Nasal cavity respiratory epithelium epithelial cell of viscerocranial mucosa (primary cell): ENCODE data around the gene DENND2C. TPM values are rescaled to one million over a fixed set of nuclear protein-coding genes. Genes with fewer than 3 reads are reported as not detected.

Source experiments
- total RNA-seq: library from RNA; depleted of rRNA; stranded (reverse); fragments of >200 nt; gene quantifications from 2 replicates; pipeline ENCODE4 v1.2.3, GENCODE V29; 2014

DENND2C gene, protein sequence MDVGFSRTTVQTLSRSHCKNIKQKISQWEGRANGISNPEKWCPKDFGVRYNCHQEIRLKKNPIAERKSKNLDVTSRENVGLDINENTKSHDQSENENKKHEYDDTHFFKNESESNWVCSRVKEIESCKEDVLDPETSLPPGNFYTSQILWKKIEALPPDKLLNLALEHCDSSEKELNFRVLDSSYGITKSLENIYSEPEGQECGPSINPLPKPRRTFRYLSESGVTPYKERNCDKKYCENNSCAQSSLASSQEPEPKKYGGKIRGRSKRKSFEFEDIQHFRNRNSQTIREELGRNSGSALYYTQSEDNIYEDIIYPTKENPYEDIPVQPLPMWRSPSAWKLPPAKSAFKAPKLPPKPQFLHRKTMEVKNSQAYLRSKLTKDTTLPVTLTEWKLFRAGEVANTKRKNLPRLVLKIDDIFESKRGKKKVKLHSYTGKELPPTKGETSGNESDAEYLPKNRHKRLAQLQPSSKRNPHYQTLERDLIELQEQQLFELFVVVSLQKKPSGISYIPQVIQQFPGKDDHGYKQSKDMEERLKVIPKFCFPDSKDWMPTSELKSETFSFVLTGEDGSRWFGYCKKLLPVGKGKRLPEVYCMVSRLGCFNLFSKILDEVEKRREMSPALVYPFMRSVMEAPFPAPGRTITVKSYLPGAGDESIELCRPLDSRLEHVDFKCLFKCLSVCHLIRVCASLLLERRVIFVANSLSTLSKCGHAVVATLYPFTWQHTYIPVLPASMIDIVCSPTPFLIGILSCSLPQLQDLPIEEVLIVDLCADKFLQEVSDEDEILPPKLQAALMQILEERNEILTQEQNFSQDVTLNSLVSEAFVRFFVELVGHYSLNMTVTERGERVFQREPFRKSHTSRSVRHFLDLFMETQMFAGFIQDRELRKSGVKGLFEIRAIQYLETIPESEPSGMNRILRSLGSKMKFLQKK
- 26.8 and 40.0 TPM in 2 replicates for total RNA-seq

DNA sequence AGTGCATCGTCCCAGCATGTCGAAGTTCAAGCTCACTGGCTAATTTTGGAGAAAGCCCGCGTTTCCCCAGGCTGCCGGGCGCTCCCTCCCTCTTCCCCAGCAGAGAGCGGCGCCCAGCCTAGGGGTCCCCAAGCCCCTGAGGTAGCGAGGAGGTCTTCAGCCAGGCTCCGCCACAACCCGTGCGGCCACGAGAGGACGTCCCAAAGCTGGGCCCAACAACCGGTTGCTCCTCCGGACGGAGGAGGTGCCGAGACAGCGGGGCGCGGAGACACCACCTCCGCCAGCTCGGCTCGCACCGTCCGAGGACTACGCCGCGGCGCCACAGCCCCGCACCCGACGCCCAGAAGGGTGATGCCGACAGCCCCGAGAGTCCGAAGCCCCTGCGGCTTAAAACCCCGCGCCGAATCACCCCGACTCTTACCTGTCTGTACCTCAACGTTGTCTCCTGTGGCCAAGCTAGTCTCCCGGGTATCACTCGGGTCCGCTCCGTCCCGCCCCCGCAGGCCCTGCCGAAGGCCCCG is at the start of gene DENND2C:
Gene DENND2C (minus strand): TSS at position 488 of the 521 bp plus-strand sequence. CDS start 44,065 bp downstream, outside the sequence.

DNA sequence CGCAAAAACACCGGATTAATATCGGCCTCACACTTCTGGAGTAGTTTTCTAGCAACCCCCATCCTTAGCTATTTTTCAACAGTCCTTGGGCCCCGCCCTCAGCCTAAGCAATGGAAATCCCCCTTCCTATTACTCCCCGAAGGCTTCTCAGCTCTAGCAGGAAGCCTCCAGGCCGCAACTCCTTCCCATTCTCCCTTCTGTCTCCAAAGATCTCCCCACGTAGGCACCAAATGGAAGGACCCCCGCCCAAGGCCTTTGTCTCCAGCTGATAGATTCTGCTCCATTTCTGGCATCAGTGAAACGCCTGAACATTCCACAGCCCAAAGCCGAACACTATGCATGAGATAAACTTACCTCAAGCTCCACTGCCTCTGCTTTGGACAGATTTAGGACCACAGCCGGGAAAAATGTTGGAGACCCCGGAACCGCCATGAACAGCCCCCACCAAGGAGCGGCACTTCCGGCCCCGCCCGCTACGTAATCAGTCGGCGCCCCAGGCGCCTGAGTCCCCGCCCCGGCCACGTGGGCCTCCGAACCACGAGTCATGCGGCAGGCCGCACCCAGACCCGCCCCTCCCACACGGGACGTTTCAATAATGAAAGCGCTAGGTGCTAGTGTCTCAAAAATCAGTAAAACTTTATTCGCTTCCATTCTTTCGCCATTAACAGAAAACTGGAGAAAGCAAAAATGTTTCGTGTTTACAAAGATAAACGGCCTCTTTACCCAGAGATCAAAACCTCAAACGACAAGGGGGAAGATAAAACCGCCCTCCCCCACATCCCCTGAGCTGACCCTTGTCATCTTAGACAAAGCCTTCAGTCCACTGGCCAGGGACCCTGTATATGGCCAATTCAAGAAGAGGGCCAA is 46.7 kb upstream of the DENND2C start, which contains the start of gene NRAS:
Gene NRAS (minus strand): TSS at position 468 of the 867 bp plus-strand sequence. CDS start 611 bp downstream, outside the sequence.

DNA sequence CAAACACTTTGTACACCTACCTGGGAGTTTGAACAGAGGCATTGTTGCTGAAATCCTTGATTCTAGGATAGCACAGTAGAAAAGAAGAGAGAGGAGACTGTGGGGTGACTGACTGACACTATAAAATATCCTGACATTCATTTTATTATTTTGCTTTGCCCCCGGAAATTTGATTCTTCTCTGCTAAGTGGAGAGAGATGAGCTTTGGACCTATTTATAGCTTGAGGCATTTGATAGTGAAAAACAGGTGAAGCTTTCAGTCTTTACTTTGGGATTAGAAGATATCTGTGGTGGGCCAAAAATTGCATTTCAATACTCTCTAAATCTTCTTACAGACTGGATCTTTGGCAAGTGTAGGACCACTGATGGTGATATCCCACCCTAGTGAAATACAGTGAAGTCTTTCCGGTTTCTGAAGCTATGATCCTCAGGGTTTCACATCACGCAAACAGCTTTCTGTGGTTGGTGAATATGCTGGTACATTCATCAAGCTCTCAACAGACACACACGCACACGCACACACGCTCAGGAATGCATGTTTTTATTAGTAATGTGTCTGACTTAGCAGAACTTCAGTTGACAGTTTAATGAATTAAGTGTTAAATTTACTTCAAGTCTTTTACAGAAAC is 25.7 kb upstream of the DENND2C start, which contains the start of gene AMPD1:
Gene AMPD1 (minus strand): TSS at position 117 of the 629 bp plus-strand sequence. CDS start 75 bp downstream, at position 42.

DNA sequence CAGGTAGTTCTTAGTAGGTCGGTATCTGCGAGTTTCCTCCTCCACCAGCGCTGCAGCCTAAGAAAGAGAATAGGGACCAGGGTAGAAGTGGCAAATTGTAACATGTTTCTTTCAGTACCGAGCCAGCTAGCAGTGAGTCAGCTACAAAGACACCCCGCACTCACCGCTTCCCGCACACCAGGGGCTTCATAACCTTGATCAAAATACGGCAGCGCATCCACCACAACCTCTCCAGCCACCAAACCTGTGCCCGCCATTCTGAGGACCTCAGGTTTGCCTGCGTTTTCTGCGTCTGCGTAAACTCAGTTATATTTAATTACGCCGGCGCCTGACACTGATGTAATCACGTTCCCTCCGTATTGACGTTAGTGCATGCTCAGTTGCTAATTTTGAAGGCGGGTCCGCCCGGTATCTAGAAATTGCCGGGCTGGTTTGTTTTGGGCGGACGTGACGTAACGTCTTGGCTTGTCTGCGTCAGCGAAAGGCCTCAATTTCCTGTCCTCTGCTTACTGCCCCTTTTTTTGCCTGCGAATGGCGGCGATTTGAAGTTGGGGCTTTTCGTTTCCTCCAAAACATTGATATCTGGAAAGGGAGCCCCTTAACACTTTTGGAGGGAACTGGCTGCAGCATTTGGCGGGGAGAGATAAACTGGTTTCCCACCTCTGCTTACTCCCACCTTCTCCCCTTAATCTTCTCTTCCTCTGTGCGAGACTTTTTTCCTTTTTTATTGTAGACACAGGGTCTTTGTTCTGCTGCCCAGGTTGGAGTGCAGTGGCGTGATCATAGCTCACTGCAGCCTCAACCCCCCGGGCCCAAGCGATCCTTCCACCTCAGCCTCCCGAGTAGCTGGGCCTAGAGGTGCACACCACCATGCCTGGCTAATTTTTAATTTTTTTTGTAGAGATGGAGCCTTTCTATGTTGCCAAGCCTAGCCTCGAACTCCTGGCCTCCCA is 88.2 kb downstream of the DENND2C start, which contains the start of gene BCAS2:
Gene BCAS2 (minus strand): TSS at position 281 of the 953 bp plus-strand sequence. CDS start 24 bp downstream, at position 257.

Other genes starting within 250 kb of the DENND2C start
- 22.9 and 40.3 TPM in 2 replicates for gene TRIM33, start 158.8 kb downstream of the DENND2C start, total RNA-seq
- gene BCAS2, start 88.4 kb downstream of the DENND2C start, total RNA-seq = 54.8 and 66.0 TPM in 2 replicates
- not detected in 2 replicates for gene AMPD1, start 25.5 kb upstream of the DENND2C start, total RNA-seq
- 64.6 and 77.9 TPM in 2 replicates for gene NRAS, start 46.7 kb upstream of the DENND2C start, total RNA-seq
- gene CSDE1, start 87.9 kb upstream of the DENND2C start, total RNA-seq = 979 and 1,088 TPM in 2 replicates
- gene SIKE1, start 110.6 kb upstream of the DENND2C start, total RNA-seq = 87.8 and 120 TPM in 2 replicates
- not detected in 2 replicates for gene SYCP1, start 184.8 kb upstream of the DENND2C start, total RNA-seq